GM12878 (cell line): ENCODE measurements around the gene PLEKHH2. TPM values are rescaled to one million over a fixed set of nuclear protein-coding genes. Genes with fewer than 3 reads are reported as not detected.

Experiments used
- ATAC-seq: fragments of 200-7000 bp; cut with Tn5 transposase; 3 replicates; pipeline ENCODE4 v1.9.1; 2020; ENCODE audit warnings: mild to moderate bottlenecking, moderate library complexity
- BruUV-seq: library from RNA; stranded (reverse); fragments of 400-500 nt; replicated peaks from 2 replicates; lab custom pipeline; 2021; lab: Mats Ljungman, UMichigan
- CTCF ChIA-PET: fragments of 300-600 bp; sonication (Branson Sonifier 250); formaldehyde crosslinking; extraction: SDS; loops from one replicate; lab custom pipeline; 2021; ENCODE audit warnings: inconsistent platforms; lab: Yijun Ruan, JAX
- POLR2A ChIA-PET: fragments of 350-600 bp; formaldehyde crosslinking; extraction: SDS; loops from one replicate; lab custom pipeline; 2021; ENCODE audit warnings: inconsistent platforms; lab: Charles Lee
- RAD21 ChIA-PET: fragments of 300-600 bp; sonication (Branson Sonifier 250); formaldehyde crosslinking; loops from one replicate; lab custom pipeline; 2023; ENCODE audit warnings: antibody characterized with exemption; ENCODE audit not compliant: unreplicated experiment; lab: Charles Lee
- SMC1A ChIA-PET: fragments of 300-600 bp; sonication (Branson Sonifier 250); formaldehyde crosslinking; loops from one replicate; lab custom pipeline; 2023; ENCODE audit not compliant: unreplicated experiment, uncharacterized antibody; lab: Charles Lee
- DNase-seq: peaks from one replicate; pipeline ENCODE4 v3.0.0-alpha.2; 2011; ENCODE audit warnings: low read depth, low spot score
- FAIRE-seq: peaks from 3 replicates; lab custom pipeline; 2011; peaks lifted over from hg19 to GRCh38; lab: Jason Lieb, UNC
- H2AFZ ChIP-seq: 2 replicates; pipeline ENCODE4 v1.6.0; 2011; ENCODE audit warnings: low read depth, low read length, control low read depth; ENCODE audit not compliant: control insufficient read depth
- H3K27ac ChIP-seq: 2 replicates; pipeline ENCODE4 v1.5.1; 2011; ENCODE audit warnings: control low read depth; ENCODE audit not compliant: control insufficient read depth, insufficient read depth
- H3K27me3 ChIP-seq, 2 experiments: replicated peaks in 1 of 2; 2 replicates each; pipeline versions ENCODE4 v1.6.0 to v1.6.1; 2011; ENCODE audit warnings: low read length in 1 of 2; ENCODE audit not compliant: control insufficient read depth in 2 of 2, insufficient read depth in 2 of 2
- H3K36me3 ChIP-seq, 2 experiments: 2 replicates each; pipeline ENCODE4 v1.5.1; 2011; ENCODE audit warnings: low read length in 1 of 2; ENCODE audit not compliant: control insufficient read depth in 2 of 2, insufficient read depth in 2 of 2
- H3K4me1 ChIP-seq: 2 replicates; pipeline ENCODE4 v1.6.1; 2011; ENCODE audit warnings: mild to moderate bottlenecking, low read length, moderate library complexity, mixed read lengths; ENCODE audit not compliant: control insufficient read depth, insufficient read depth
- H3K4me2 ChIP-seq: 2 replicates; pipeline ENCODE4 v1.6.0; 2011; ENCODE audit warnings: control low read depth; ENCODE audit not compliant: control insufficient read depth, insufficient read depth
- H3K4me3 ChIP-seq: fragments of 200-600 bp; sonication (generic); 2 replicates; pipeline ENCODE4 v1.5.1; 2016
- H3K79me2 ChIP-seq: 2 replicates; pipeline ENCODE4 v1.6.0; 2011; ENCODE audit warnings: low read length; ENCODE audit not compliant: control insufficient read depth, insufficient read depth
- H3K9ac ChIP-seq: 2 replicates; pipeline ENCODE4 v1.8.0; 2011; ENCODE audit warnings: low read length, control low read depth, mixed read lengths; ENCODE audit not compliant: control insufficient read depth, insufficient read depth
- H3K9me3 ChIP-seq: replicated peaks from 3 replicates; pipeline ENCODE4 v1.5.1; 2011; ENCODE audit warnings: mild to moderate bottlenecking, low read length; ENCODE audit not compliant: control insufficient read depth, insufficient read depth
- H4K20me1 ChIP-seq: 2 replicates; pipeline ENCODE4 v1.6.0; 2011; ENCODE audit not compliant: control insufficient read depth, insufficient read depth
- BCLAF1 ChIP-seq: fragments of 450-650 bp; IDR thresholded peaks from 2 replicates; pipeline ENCODE4 v1.6.1; 2017; ENCODE audit warnings: antibody characterized with exemption, mild to moderate bottlenecking, moderate library complexity
- BMI1 ChIP-seq: fragments of 450-650 bp; IDR thresholded peaks from 2 replicates; pipeline ENCODE4 v1.6.1; 2016; ENCODE audit warnings: mild to moderate bottlenecking, moderate library complexity, borderline replicate concordance
- CHD2 ChIP-seq: IDR thresholded peaks from 2 replicates; pipeline ENCODE4 v1.6.1; 2011; ENCODE audit warnings: low read depth, low read length, improper control_type of control experiment, borderline replicate concordance
- CREB1 ChIP-seq: IDR thresholded peaks from 2 replicates; pipeline ENCODE4 v1.6.1; 2012; ENCODE audit warnings: low read depth, mild to moderate bottlenecking, inconsistent platforms
- CREM ChIP-seq: IDR thresholded peaks from 2 replicates; pipeline ENCODE4 v1.6.1; 2014; ENCODE audit warnings: antibody characterized with exemption, low read depth
- EED ChIP-seq: sonication (generic); IDR thresholded peaks from 2 replicates; pipeline ENCODE4 v1.6.1; 2016; ENCODE audit warnings: antibody characterized with exemption, low read depth
- MLLT1 ChIP-seq: fragments of 450-650 bp; IDR thresholded peaks from 2 replicates; pipeline ENCODE4 v1.6.1; 2016; ENCODE audit warnings: mild to moderate bottlenecking
- MTA2 ChIP-seq: fragments of 450-650 bp; IDR thresholded peaks from 2 replicates; pipeline ENCODE4 v1.6.1; 2016; ENCODE audit warnings: low read depth, mild to moderate bottlenecking, moderate library complexity
- MXI1 ChIP-seq: fragments of 150-350 bp; IDR thresholded peaks from 2 replicates; pipeline ENCODE4 v1.6.1; 2011; ENCODE audit warnings: low read depth, mild to moderate bottlenecking, inconsistent platforms, low read length, improper control_type of control experiment
- NFXL1 ChIP-seq: fragments of 450-650 bp; IDR thresholded peaks from 2 replicates; pipeline ENCODE4 v1.6.1; 2017; ENCODE audit warnings: antibody characterized with exemption, mild to moderate bottlenecking, borderline replicate concordance
- NR2C1 ChIP-seq: fragments of 450-650 bp; IDR thresholded peaks from 2 replicates; pipeline ENCODE4 v1.6.1; 2017; ENCODE audit warnings: antibody characterized with exemption, mild to moderate bottlenecking, moderate library complexity
- SIX5 ChIP-seq: IDR thresholded peaks from 2 replicates; pipeline ENCODE4 v1.6.1; 2011; ENCODE audit warnings: mild to moderate bottlenecking, low read depth, low read length, moderate library complexity; ENCODE audit not compliant: severe bottlenecking
- TBL1XR1 ChIP-seq: IDR thresholded peaks from 2 replicates; pipeline ENCODE4 v1.6.1; 2012; ENCODE audit warnings: low read depth, low read length, improper control_type of control experiment
- YY1 ChIP-seq: IDR thresholded peaks from 2 replicates; pipeline ENCODE4 v1.6.1; 2011; ENCODE audit warnings: low read depth, mild to moderate bottlenecking, low read length
- WGBS: methylation state at CpG from one replicate; pipeline ENCODE4 v1.1.6; 2016; ENCODE audit warnings: low lambda C conversion rate; ENCODE audit not compliant: insufficient replicate concordance, insufficient coverage; ENCODE audit errors: missing lambda C conversion rate; 5-methylcytosine and 5-hydroxymethylcytosine counted together
- in situ Hi-C: fragments of 300-500 bp; cut with MboI; formaldehyde crosslinking; loops from 9 replicates; pipeline ENCODE4 v1.14.3; 2018; ENCODE audit warnings: mixed read lengths
- intact Hi-C: fragments of 100-400 bp; cut with micrococcal nuclease; formaldehyde crosslinking; loops from one replicate; pipeline ENCODE4 v1.14.2; 2022; ENCODE audit not compliant: unreplicated experiment
- polyA plus RNA-seq, 11 experiments: library from polyadenylated mRNA; depleted of rRNA in 4 of 11; unstranded in 6 of 11; stranded (reverse) in 5 of 11; fragments of >200 nt; fragmentation: Nextera tagmentation in 4 of 11; fragmentation: Illumina TruSeq in 1 of 11; extraction: Ambion mirVana in 4 of 11; extraction: Trizol in 1 of 11; gene quantifications; 1 replicate in 1 of 11; 2 replicates in 10 of 11; pipeline versions ENCODE4 v1.2.1 to v1.2.3, GENCODE V29; 2011 to 2016; ENCODE audit warnings: inconsistent platforms in 2 of 11, missing spikeins in 2 of 11, low read depth in 1 of 11
- total RNA-seq, 4 experiments: library from RNA; depleted of rRNA in 3 of 4; stranded (reverse); fragments of >200 nt in 3 of 4; fragmentation: Illumina TruSeq in 1 of 4; extraction: Trizol in 1 of 4; gene quantifications; 2 replicates each; pipeline versions ENCODE4 v1.2.1 to v1.2.3, GENCODE V29; 2013 to 2021
- TF ChIP-seq, protein P1 (sequence below): fragments of 450-650 bp; conservative IDR thresholded peaks from 2 replicates; pipeline ENCODE4 v1.6.1; 2017; ENCODE audit warnings: mild to moderate bottlenecking, moderate library complexity

The PLEKHH2 gene
- total and polyA plus RNA-seq, 10 of the 15 experiments (the other 5 are each of a cell fraction or from before 2014, with no cell fraction given), result not detected

DNA sequence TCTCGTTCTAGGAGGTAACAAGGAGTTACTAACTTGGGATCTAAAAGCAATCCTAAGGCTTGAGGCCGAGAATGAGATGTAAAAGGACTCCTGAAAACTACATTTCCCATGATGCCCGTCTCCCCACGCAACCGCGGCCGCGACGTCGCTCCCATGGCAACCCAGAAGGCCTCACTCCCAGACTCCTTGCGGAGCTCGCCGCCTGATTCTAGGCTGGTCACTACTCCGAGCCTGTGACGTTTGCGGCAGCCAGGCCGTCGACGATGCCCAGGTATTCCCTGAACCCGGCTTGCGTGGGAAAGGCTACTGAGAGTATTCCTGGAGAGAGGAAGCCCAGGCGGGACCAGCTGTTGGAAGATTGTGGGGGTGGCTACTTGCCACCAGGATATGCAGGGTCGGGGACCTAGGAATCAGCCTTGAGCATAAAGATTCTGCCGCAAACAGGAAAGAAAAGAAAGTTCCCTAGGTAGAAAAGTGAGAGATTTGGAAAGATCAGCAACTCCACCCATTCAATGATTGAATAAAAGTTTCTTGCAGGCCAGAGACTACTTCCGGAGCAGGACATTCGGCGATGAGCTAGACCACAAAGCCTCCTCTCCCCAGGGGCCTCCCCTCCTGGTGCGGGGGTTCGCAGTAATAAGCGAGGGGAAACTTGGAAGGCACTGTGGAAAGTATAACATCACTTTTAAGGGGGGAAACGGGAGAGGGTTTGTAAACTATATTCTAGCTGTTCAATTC lies 137.0 kb downstream of the PLEKHH2 start, which contains the start of gene DYNC2LI1:
TSS of gene DYNC2LI1 (plus strand) at position 164 of the 738 bp plus-strand sequence. CDS start at position 264, 100 bp downstream.
- peak within 1 kb of the TSS; percentile 98 for H2AFZ ChIP-seq
- FAIRE-seq (peak; percentile 95), ATAC-seq (peak; percentile 100), DNase-seq (peak; percentile 66)
- in situ Hi-C loops, result no loop called here
- WGBS, result under 1% methylated on average over 31 of the region's 31 CpGs
- no peaks in the 10 kb centered on the region for H3K4me1 ChIP-seq
- SMC1A ChIA-PET, result interaction anchor here (0.9 to 1.3 kb wide), 3 partner anchors 12 to 130 kb away, joined by 3 to 4 read pairs (median 4); no protein-coding TSS in a partner anchor
- peak within 1 kb of the TSS; percentile 84 for H3K4me3 ChIP-seq
- BruUV-seq, result TSS peak; percentile 81
- H3K36me3 ChIP-seq, result peaks cover 0 to 4% of the 10 kb centered on the region in 2 experiments; a peak in 1 of 4 replicates
- intact Hi-C loops, result no loop called here
- H4K20me1 ChIP-seq, result no peaks in the 10 kb centered on the region
- peak within 1 kb of the TSS; percentile 68 for H3K9ac ChIP-seq
- no peaks in the 10 kb centered on the region for H3K9me3 ChIP-seq
- no peaks in the 10 kb centered on the region for H3K79me2 ChIP-seq
- H3K27ac ChIP-seq, result 0 out of 2 replicates have a peak within 1 kb of the TSS, but pooled peaks have one; percentile 20
- RAD21 ChIA-PET, result interaction anchor here (0.8 kb wide), 1 partner anchor 104 kb away, joined by 3 read pairs; no protein-coding TSS in a partner anchor
- H3K27me3 ChIP-seq, result no peaks in the 10 kb centered on the region
- POLR2A ChIA-PET, result interaction anchor here (0.6 to 1.0 kb wide), 3 partner anchors 17 to 22 kb away, joined by 3 to 6 read pairs (median 3); no protein-coding TSS in a partner anchor
- CTCF ChIA-PET, result interaction anchor here (0.5 to 1.7 kb wide), 4 partner anchors 16 to 208 kb away, joined by 3 to 5 read pairs (median 3); no protein-coding TSS in a partner anchor
- H3K4me2 ChIP-seq, result peak within 1 kb of the TSS; percentile 92
- TF ChIP-seq BCLAF1 (no peak), CREM (peak; percentile 96), CREB1 (peak; percentile 93), EED (peak; percentile 53; the same call in 1 of the 2 replicates), CHD2 (0 out of 2 replicates have a peak, but pooled peaks have one; percentile 43), TBL1XR1 (0 out of 2 replicates have a peak, but pooled peaks have one; percentile 50), MXI1 (peak; percentile 98), NR2C1 (peak; percentile 85), BMI1 (peak; percentile 97), MLLT1 (0 out of 2 replicates have a peak, but pooled peaks have one; percentile 59), NFXL1 (no peak), SIX5 (peak; percentile 95), YY1 (peak; percentile 68), MTA2 (peak; percentile 40; the same call in 1 of the 2 replicates)
- TF ChIP-seq, protein P1, sequence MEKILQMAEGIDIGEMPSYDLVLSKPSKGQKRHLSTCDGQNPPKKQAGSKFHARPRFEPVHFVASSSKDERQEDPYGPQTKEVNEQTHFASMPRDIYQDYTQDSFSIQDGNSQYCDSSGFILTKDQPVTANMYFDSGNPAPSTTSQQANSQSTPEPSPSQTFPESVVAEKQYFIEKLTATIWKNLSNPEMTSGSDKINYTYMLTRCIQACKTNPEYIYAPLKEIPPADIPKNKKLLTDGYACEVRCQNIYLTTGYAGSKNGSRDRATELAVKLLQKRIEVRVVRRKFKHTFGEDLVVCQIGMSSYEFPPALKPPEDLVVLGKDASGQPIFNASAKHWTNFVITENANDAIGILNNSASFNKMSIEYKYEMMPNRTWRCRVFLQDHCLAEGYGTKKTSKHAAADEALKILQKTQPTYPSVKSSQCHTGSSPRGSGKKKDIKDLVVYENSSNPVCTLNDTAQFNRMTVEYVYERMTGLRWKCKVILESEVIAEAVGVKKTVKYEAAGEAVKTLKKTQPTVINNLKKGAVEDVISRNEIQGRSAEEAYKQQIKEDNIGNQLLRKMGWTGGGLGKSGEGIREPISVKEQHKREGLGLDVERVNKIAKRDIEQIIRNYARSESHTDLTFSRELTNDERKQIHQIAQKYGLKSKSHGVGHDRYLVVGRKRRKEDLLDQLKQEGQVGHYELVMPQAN, result peak; percentile 93
